GM10266 (cell line): ENCODE measurements around the gene NAA16.
A peak's percentile ranks its signal among the peaks of the same experiment; 100 is the strongest.

Experiments
- DNase-seq: peaks from one replicate; pipeline ENCODE4 v3.0.0; 2012; ENCODE audit errors: extremely low spot score
- TF ChIP-seq, protein P1 (sequence below): IDR thresholded peaks from 2 replicates; pipeline ENCODE4 v1.5.1; 2012; ENCODE audit warnings: mild to moderate bottlenecking, low read depth; ENCODE audit not compliant: control insufficient read depth, insufficient read depth; ENCODE audit errors: missing control alignments

The NAA16 gene

DNA sequence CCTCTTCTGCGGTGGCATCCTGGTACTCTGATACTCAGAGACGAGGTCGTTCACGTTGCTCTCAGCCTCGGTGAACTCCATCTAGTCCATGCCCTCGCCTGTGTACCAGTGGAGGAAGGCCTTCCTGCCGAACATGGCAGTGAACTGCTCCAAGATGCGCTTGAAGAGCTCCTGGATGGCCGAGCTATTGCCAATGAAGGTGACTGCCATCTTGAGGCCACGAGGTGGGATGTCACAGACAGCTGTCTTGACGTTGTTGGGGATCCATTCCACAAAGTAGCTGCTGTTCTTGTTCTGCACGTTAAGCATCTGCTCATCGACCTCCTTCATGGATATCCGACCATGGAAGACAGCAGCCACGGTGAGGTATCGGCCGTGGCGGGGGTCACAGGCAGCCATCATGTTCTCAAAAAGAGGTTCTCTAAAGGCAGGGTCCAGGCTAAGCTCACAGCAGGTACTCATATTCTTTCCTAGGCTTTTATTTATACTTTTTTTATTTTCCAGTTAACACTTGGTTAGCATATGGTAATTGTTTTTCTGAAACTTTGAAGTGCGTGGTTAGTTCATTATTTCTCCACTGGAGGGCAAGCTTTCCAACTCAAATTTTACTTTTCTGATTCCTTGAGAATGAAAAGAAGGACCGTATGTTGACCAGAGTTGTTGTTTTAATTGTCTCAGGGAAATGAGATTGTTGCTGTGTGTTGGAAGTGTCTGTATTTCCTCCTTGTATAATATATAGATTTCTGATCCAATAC lies 73.9 kb downstream of the NAA16 start:
- TF ChIP-seq, protein P1, sequence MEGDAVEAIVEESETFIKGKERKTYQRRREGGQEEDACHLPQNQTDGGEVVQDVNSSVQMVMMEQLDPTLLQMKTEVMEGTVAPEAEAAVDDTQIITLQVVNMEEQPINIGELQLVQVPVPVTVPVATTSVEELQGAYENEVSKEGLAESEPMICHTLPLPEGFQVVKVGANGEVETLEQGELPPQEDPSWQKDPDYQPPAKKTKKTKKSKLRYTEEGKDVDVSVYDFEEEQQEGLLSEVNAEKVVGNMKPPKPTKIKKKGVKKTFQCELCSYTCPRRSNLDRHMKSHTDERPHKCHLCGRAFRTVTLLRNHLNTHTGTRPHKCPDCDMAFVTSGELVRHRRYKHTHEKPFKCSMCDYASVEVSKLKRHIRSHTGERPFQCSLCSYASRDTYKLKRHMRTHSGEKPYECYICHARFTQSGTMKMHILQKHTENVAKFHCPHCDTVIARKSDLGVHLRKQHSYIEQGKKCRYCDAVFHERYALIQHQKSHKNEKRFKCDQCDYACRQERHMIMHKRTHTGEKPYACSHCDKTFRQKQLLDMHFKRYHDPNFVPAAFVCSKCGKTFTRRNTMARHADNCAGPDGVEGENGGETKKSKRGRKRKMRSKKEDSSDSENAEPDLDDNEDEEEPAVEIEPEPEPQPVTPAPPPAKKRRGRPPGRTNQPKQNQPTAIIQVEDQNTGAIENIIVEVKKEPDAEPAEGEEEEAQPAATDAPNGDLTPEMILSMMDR: no peak
- DNase-seq: peak; percentile 7

DNA sequence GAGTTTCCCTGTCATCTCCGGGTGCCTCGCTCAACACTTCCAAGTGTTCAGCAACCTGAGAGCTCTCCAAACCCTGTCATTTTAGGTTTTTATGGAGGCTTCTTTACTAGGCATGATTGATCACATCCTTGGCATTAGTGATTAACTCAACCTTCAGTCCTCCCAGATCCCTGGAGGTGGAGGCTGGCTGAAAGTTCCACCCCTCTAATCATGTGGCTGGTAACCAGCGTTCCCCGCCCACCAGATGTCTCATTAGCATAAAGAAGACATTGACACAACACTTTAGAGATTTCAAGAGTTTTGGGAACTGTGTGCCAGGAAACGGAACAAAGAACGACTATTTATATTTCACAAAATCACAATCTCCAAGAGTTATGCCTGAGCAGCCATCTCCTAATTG lies 75.1 kb downstream of the NAA16 start:
- TF ChIP-seq, protein P1: no peak
- no peak for DNase-seq

DNA sequence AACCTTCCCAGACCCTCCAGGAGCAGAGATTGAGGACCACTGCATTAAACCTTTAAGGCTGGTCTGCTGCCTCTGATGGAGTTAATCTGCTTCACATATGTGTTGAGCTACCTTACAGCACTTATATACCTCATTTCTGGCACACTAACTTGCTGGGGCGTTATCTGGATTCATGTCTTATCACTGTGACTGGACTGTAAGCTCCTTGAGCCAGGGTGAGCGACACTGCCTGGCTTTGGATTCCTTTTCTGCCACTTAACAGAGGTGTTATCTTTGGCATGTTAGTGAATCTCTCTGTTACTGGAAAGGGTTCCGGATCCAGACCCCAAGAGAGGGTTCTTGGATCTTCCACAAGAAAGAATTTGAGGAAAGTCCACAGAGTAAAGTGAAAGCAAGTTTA lies 76.5 kb downstream of the NAA16 start:
- TF ChIP-seq, protein P1: no peak

DNA sequence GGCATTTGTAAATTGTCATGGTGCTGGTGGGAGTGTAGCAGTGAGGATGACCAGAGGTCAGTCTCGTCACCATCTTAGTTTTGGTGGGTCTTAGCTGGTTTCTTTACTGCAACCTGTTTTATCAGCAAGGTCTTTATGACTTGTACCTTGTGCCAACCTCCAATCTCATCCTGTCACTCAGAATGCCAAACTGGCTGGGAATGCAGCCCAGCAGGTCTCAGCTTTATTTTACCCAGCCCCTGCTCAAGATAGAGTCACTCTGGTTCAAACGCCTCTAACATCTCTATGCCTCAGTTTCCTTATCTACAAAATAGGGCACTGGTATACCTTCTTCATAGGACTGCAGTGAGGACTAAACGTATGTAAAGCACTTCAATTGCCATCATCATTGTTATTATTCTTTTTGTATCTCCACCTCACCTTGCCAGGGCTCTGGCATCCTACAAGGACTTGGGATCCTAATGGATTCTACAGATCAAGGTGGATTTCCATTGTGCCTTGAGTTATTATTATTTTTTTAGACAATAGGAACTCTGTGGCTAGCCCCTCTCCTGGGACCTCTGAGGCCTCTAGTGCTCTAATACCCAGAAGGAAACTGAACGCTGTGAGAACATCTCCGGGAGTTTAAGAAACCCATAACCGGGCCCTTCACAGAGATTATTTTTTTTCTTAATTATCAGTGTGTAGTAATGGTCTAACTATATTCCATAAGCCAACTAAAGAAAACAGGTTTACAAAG lies 77.2 kb downstream of the NAA16 start:
- DNase-seq: no peak
- TF ChIP-seq, protein P1: no peak

More for the DNA sequence above, 76.5 kb downstream of the NAA16 start:
- no peak for DNase-seq

DNA sequence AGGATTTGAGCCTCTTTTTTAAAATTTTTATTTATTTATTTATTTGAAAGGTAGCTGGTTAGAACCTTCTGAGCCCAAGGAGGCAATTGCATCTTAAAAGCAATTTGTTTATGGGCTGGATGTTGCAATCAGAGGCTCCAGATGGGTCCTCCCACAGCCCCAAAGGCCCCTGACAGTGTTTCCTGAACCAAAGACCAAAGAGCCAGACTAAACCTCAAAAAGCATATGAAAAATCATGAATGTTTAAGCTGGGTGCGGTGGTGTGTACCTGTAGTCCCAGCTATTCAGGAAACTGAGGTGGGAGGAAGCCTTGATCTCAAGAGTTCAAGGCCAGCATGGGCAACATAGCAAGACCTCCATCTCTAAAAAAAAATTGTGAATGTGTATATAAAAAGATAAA lies 78.5 kb downstream of the NAA16 start:
- DNase-seq: no peak
- TF ChIP-seq, protein P1: no peak

DNA sequence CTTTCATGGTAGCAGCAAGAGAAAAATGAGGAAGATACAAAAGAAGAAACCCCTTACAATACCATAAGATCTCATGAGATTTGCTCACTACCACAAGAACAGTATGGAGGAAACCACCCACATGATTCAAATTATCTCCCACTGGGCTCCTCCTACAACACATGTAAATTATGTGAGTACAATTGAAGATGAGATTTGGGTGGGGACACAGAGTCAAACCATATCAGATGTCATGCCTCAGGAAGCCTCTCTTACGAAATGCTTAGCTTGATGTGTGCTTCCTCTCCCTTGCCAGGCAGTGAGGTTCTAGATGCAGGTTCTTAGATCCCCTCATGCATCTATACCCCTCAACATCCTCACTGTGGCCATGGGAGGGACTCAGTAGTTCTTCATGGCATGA lies 83.1 kb downstream of the NAA16 start:
- no peak for DNase-seq
- TF ChIP-seq, protein P1: no peak

DNA sequence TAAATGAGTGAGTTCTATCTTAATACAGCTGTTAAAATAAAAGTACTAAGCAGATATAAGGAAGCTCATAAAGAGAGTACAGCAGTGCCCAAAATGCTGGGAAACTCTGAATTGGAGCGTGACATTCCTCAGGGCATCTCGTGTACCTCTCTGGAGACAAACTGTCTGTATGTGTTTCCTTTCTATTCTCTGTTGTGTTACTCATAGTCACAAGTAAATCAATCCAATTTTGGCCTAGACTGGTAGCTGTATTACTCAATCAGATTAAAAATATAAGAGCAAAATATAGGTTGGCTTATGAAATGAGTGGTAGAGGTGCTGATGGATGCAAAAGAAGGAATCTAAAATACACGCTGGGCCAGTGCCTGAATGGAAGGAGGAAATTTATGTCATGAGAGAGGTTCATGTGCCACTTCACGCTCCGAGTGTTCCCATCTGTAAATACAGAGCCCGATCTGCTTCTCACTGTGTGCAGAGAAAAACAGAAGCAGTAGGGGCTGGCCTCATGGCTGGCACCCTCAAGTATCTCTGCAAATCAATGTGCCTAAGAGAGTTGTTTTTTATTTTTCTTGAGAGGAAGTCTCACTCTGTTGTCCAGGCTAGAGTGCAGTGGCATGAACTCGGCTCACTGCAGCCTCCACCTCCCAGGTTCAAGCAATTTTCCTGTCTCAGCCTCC lies 87.6 kb downstream of the NAA16 start:
- TF ChIP-seq, protein P1: no peak
- no peak for DNase-seq
